Measurements from ENCODE around the gene ANTKMT.

DNA sequence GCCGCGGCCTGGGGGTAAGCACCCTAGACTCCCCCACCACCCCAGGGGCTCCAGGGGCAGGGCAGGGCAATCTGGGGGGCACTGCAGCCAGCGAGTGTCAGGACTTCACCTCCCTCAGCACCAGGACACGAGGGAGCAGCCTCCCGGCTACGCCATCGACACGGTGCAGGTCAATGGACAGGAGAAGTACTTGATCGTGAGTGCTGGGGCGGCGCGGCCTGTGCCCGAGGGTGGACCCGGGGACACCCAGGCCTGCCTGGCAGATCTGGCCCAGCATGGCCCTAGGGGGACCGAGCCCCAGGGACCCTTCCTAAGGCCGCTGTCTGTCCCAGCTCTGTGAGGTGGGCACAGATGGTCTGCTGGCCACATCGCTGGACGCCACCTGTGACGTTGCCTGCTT, 48.6 kb upstream of the ANTKMT start:
- TF ChIP-seq POLR2A (IDR thresholded peaks at IDR 0.05) (no peak), CTCF (IDR thresholded peaks at IDR 0.05) (no peak)

Data from vagina (tissue), 2 donors.